Astrocyte of the cerebellum (primary cell): ENCODE results near the gene PGM5.

Experiments used
- DNase-seq: peaks from one replicate; pipeline ENCODE4 v3.0.0-alpha.2; 2011; ENCODE audit warnings: low read depth
- H3K4me3 ChIP-seq: 2 replicates; pipeline ENCODE4 v1.5.1; 2011; ENCODE audit warnings: mild to moderate bottlenecking, low read depth, low read length, moderate library complexity
- in situ Hi-C: cut with HindIII; loops from 2 replicates; pipeline ENCODE4 v1.10.0; 2017; ENCODE audit warnings: low sequenced_read_pairs
- TF ChIP-seq, protein P1 (sequence below): IDR thresholded peaks from 2 replicates; pipeline ENCODE4 v1.5.1; 2012; ENCODE audit warnings: low read length, low read depth, moderate library complexity, mild to moderate bottlenecking; ENCODE audit errors: missing control alignments

Gene PGM5

DNA sequence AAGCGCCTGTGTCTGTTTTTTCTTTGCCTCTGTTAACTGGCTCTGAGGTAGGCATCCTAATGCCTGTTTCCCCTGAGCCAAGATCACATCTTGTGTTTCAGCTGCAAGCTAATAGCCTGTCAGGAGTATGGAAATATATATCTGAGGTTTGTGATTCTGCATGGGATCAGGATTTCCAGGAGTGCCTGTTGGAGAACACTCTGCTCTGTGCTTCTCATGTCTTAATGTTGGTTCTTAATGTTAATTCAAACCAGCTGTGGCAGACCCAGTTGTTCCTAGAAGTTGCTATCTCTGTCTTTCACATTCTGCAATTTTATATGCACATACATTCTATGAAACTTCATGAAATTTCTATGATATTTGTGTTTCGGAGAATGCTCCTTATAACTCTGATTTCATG is 72.1 kb downstream of the PGM5 start:
- in situ Hi-C loops, result no loop called here
- DNase-seq, result no peak
- TF ChIP-seq, protein P1, sequence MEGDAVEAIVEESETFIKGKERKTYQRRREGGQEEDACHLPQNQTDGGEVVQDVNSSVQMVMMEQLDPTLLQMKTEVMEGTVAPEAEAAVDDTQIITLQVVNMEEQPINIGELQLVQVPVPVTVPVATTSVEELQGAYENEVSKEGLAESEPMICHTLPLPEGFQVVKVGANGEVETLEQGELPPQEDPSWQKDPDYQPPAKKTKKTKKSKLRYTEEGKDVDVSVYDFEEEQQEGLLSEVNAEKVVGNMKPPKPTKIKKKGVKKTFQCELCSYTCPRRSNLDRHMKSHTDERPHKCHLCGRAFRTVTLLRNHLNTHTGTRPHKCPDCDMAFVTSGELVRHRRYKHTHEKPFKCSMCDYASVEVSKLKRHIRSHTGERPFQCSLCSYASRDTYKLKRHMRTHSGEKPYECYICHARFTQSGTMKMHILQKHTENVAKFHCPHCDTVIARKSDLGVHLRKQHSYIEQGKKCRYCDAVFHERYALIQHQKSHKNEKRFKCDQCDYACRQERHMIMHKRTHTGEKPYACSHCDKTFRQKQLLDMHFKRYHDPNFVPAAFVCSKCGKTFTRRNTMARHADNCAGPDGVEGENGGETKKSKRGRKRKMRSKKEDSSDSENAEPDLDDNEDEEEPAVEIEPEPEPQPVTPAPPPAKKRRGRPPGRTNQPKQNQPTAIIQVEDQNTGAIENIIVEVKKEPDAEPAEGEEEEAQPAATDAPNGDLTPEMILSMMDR, result no peak
- no peak overlapping the region for H3K4me3 ChIP-seq

DNA sequence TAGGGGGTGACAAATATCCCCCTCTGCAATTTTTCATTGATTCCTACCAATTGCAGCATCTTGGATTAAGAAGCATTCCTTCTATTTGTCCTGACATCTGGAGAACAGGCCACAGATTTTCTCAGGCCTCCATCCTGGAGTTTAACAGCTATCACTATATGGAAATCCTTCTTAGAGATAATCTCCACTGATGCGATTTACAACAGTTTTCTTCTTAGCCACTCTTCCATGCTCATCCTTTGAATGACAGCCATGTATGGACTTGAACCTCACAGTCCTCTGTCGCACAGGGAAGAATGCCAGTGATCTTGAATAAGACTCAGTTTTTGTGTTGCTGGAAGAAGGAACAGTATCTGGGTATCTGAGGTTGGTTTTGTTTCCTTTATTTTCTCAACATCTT is 73.2 kb downstream of the PGM5 start:
- H3K4me3 ChIP-seq, result no peak overlapping the region
- DNase-seq, result no peak
- in situ Hi-C loops, result no loop called here
- TF ChIP-seq, protein P1, result no peak

DNA sequence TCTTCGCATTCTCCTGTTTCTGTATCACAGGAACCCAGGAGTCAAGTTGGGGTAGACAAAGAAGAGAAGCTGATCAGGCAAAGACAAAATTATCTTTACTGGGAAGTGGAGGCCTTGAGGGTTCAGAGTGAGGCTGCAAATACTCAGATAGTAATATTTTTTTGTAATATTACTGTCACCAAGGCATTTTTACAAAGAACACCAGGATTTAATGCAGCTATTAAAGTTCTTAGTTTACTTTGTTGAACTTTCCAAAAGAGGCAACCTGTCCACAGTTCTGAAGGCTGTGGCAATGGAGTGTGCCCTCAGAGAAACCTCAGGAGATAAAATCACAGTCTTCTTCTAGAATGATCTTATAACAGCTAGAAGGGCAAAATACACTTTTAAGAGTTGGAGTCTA is 74.9 kb downstream of the PGM5 start:
- DNase-seq, result no peak
- TF ChIP-seq, protein P1, result no peak
- in situ Hi-C loops, result no loop called here
- no peak overlapping the region for H3K4me3 ChIP-seq

DNA sequence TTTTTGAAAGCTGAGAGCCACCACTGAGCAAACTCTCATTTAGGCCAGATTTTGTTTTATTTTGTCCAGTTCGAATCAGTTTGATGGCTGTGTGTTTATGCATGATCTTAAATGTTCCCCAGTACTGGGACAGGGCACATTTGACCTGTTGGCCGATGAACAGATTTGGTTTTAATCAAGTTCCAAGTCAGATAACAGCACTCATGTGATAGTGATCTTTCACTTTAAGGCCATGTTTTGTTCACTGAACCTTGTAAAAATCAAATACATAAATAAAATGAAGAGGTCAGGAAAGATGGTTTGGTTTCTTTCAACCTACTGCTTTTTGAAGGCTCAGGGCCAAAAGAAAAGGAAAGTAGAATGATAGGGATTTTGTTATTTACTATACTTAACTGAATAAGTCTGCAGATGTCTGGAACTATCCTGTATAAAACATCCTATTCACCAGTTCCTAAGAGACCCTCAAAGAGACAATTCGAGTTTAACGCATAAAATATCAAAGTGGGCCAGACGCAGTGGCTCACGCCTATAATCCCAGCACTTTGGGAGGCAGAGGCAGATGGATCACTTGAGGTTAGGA is 77.2 kb downstream of the PGM5 start:
- in situ Hi-C loops, result no loop called here
- TF ChIP-seq, protein P1, result no peak

DNA sequence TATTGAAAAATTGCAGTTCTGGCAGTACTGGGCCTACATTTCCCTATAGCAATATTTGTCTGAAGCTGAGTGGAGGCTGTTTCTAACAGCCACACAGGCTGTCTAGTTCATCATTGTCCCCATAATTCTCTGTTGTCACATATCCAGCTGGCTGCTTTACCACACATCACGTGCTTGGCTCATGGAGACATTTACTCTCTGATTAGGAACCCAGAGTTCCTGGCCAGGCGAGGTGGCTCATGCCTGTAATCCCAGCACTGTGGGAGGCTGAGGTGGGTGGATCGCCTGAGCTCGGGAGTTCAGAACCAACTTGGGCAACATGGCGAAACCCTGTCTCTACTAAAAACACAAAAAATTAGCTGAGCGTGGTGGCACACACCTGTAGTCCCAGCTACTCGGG is 81.4 kb downstream of the PGM5 start:
- in situ Hi-C loops, result no loop called here
- H3K4me3 ChIP-seq, result no peak overlapping the region
- TF ChIP-seq, protein P1, result no peak
- DNase-seq, result no peak

More for the DNA sequence above, 77.2 kb downstream of the PGM5 start:
- no peak for DNase-seq
- H3K4me3 ChIP-seq, result no peak overlapping the region

DNA sequence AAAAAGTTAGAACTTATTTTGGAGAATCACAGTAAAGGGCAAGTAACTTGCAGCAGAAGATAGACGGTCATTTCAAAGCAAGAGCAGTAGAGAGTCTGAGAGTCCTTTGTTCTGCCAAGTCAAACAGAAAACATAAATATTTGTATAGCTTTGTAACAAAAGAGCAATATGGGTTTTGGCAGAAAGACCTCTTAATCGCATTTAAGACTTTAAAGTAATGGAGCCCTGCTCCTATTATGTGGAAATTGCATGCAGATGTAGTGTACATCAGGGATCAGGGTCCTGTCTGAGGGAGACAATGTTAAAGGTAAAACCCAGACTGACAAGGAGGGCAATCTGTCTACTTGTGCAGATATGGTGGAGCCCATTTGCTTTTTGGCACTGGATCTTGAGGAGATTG is 87.2 kb downstream of the PGM5 start:
- TF ChIP-seq, protein P1, result no peak
- H3K4me3 ChIP-seq, result no peak overlapping the region
- no peak for DNase-seq
- in situ Hi-C loops, result no loop called here
